CD14-positive monocyte (primary cell): Measurements from ENCODE around the gene CXCL11. TPM values are rescaled to one million over a fixed set of nuclear protein-coding genes. Genes with fewer than 3 reads are reported as not detected.
A peak's percentile ranks its signal among the peaks of the same experiment; 100 is the strongest.

Source experiments
- DNase-seq, 3 donors: peaks; one replicate each; pipeline ENCODE4 v3.0.0-alpha.2; 2011 to 2022
- H2AFZ ChIP-seq: 2 replicates; pipeline ENCODE4 v1.6.0; 2012; ENCODE audit warnings: mild to moderate bottlenecking, low read depth, low read length, inconsistent platforms; ENCODE audit not compliant: insufficient read depth, poor library complexity, severe bottlenecking
- H3K27ac ChIP-seq, 2 donors: 1 replicate in 1 of 2; 2 replicates in 1 of 2; pipeline ENCODE4 v1.5.1; 2012 to 2013; ENCODE audit warnings: low read length in 2 of 2, control low read depth in 1 of 2, inconsistent platforms in 1 of 2, low read depth in 1 of 2, mild to moderate bottlenecking in 1 of 2
- H3K27me3 ChIP-seq, 2 donors: one replicate each; pipeline versions ENCODE4 v1.6.0 to v1.6.1; 2011 to 2013; ENCODE audit warnings: low read length in 2 of 2; ENCODE audit not compliant: control insufficient read depth in 2 of 2, insufficient read depth in 2 of 2
- H3K36me3 ChIP-seq, 2 donors: replicated peaks in 1 of 2; 1 replicate in 1 of 2; 2 replicates in 1 of 2; pipeline versions ENCODE4 v1.5.1 to v1.6.1; 2012 to 2013; ENCODE audit warnings: low read length in 2 of 2, control low read depth in 1 of 2, inconsistent platforms in 1 of 2, mild to moderate bottlenecking in 1 of 2; ENCODE audit not compliant: insufficient read depth in 2 of 2, control insufficient read depth in 1 of 2
- H3K4me1 ChIP-seq, 2 donors: 1 replicate in 1 of 2; 2 replicates in 1 of 2; pipeline versions ENCODE4 v1.5.1 to v1.6.1; 2012 to 2013; ENCODE audit warnings: low read length in 2 of 2, control low read depth in 1 of 2, inconsistent platforms in 1 of 2, mild to moderate bottlenecking in 1 of 2, moderate library complexity in 1 of 2; ENCODE audit not compliant: insufficient read depth in 2 of 2, control insufficient read depth in 1 of 2
- H3K4me2 ChIP-seq: replicated peaks from 2 replicates; pipeline ENCODE3; 2012; ENCODE audit warnings: low read length, moderate library complexity, mild to moderate bottlenecking; ENCODE audit not compliant: poor library complexity, severe bottlenecking; ENCODE audit errors: extremely low read depth
- H3K4me3 ChIP-seq, 3 experiments: fragments of 200-600 bp in 1 of 3; sonication (generic) in 1 of 3; replicated peaks in 1 of 3; 1 replicate in 2 of 3; 2 replicates in 1 of 3; pipeline ENCODE4 v1.5.1; 2011 to 2013; ENCODE audit warnings: low read length in 3 of 3, mild to moderate bottlenecking in 3 of 3, control low read depth in 2 of 3, low read depth in 2 of 3, inconsistent platforms in 1 of 3, moderate library complexity in 1 of 3
- H3K79me2 ChIP-seq: 2 replicates; pipeline ENCODE4 v1.6.0; 2012; ENCODE audit warnings: mild to moderate bottlenecking, control low read depth, inconsistent platforms, low read length, moderate library complexity; ENCODE audit not compliant: insufficient read depth
- H3K9ac ChIP-seq: 2 replicates; pipeline ENCODE4 v1.6.0; 2017; ENCODE audit warnings: low read length, mild to moderate bottlenecking; ENCODE audit not compliant: insufficient read depth, poor library complexity, severe bottlenecking
- H3K9me3 ChIP-seq, 2 donors: replicated peaks in 1 of 2; 1 replicate in 1 of 2; 2 replicates in 1 of 2; pipeline versions ENCODE4 v1.5.1 to v1.6.1; 2012 to 2013; ENCODE audit warnings: low read length in 2 of 2, control low read depth in 1 of 2; ENCODE audit not compliant: control insufficient read depth in 1 of 2, insufficient read depth in 1 of 2
- H4K20me1 ChIP-seq: 2 replicates; pipeline ENCODE4 v1.6.0; 2012; ENCODE audit warnings: mild to moderate bottlenecking, low read length, control low read depth, moderate library complexity; ENCODE audit not compliant: insufficient read depth
- H3K27ac Mint-ChIP-seq, 7 donors: one replicate each; pipeline ENCODE4 v1.8.0; 2020; ENCODE audit warnings: mild to moderate bottlenecking in 7 of 7, mixed read lengths in 7 of 7, moderate library complexity in 6 of 7, inconsistent platforms in 2 of 7
- H3K27me3 Mint-ChIP-seq, 3 donors: one replicate each; pipeline ENCODE4 v1.8.0; 2021 to 2022; ENCODE audit warnings: low read depth in 3 of 3, mild to moderate bottlenecking in 3 of 3, mixed read lengths in 3 of 3, moderate library complexity in 3 of 3, inconsistent platforms in 1 of 3
- H3K36me3 Mint-ChIP-seq, 2 donors: one replicate each; pipeline ENCODE4 v1.8.0; 2020; ENCODE audit warnings: mixed read lengths in 2 of 2, inconsistent platforms in 1 of 2, mild to moderate bottlenecking in 1 of 2
- H3K4me1 Mint-ChIP-seq: one replicate; pipeline ENCODE4 v1.8.0; 2020; ENCODE audit warnings: mild to moderate bottlenecking, mixed read lengths
- H3K4me3 Mint-ChIP-seq, 2 donors: one replicate each; pipeline ENCODE4 v1.8.0; 2020; ENCODE audit warnings: mild to moderate bottlenecking in 2 of 2, mixed read lengths in 2 of 2, moderate library complexity in 1 of 2
- H3K9me3 Mint-ChIP-seq, 7 donors: one replicate each; pipeline ENCODE4 v1.8.0; 2020 to 2022; ENCODE audit warnings: mixed read lengths in 7 of 7, mild to moderate bottlenecking in 6 of 7, moderate library complexity in 6 of 7, inconsistent platforms in 2 of 7
- CTCF ChIP-seq: fragments of 200-600 bp; IDR thresholded peaks from one replicate; pipeline ENCODE4 v1.8.0; 2022; ENCODE audit warnings: antibody characterized with exemption, mild to moderate bottlenecking
- WGBS: methylation state at CpG from one replicate; pipeline ENCODE4 v1.1.5; 2013; ENCODE audit warnings: missing lambda C conversion rate; ENCODE audit not compliant: insufficient coverage; 5-methylcytosine and 5-hydroxymethylcytosine counted together
- intact Hi-C, 2 donors: fragments of 100-400 bp; cut with micrococcal nuclease; formaldehyde crosslinking; loops; one replicate each; pipeline versions ENCODE4 v1.15.0 to v1.15.1; 2023
- polyA plus RNA-seq, 3 donors: library from polyadenylated mRNA; depleted of rRNA in 1 of 3; unstranded in 2 of 3; stranded (reverse) in 1 of 3; fragments of 300-500 nt in 2 of 3; fragments of >200 nt in 1 of 3; fragmentation: Illumina TruSeq in 2 of 3; gene quantifications; 1 replicate in 2 of 3; 2 replicates in 1 of 3; pipeline ENCODE4 v1.2.3, GENCODE V29; 2012 to 2021

Gene CXCL11
- polyA plus RNA-seq, 3 donors = 0.15 to 0.36 (median 0.25) TPM

GRCh38 chr4:76059750-76060149 is 23.9 kb upstream of the CXCL11 start:
- Mint-ChIP-seq H3K36me3 (no peaks in the 10 kb centered on the region), H3K4me3 (peak overlapping the region in 1 of 2 donors; percentile 33), H3K27ac (peak overlapping the region; percentile 2 to 83 (median 75)), H3K4me1 (peaks cover 52% of the 10 kb centered on the region), H3K27me3 (peaks cover 0 to 2% (median 0%) of the 10 kb centered on the region in 3 donors), H3K9me3 (no peaks in the 10 kb centered on the region)
- Histone ChIP-seq H4K20me1 (no peaks in the 10 kb centered on the region), H3K27me3 (no peaks in the 10 kb centered on the region), H3K79me2 (no peaks in the 10 kb centered on the region), H3K36me3 (no peaks in the 10 kb centered on the region), H3K4me3 (peak overlapping the region in 1 of 3 experiments; percentile 10), H3K4me2 (peak overlapping the region; percentile 19), H3K27ac (peak overlapping the region in 1 of 2 donors; percentile 30), H3K9ac (no peak overlapping the region), H2AFZ (no peak overlapping the region), H3K4me1 (peaks cover 28 to 43% of the 10 kb centered on the region in 2 donors), H3K9me3 (no peaks in the 10 kb centered on the region)
- intact Hi-C loops = loop anchor here in 1 of 2 donors (10.0 kb wide), 1 partner anchor 155 kb away; the partner anchor contains the start of gene PPEF2
- peak; percentile 66 to 88 (median 81) for DNase-seq
- TF ChIP-seq CTCF = no peak
- no CpG with 5 or more reads among the region's 1 CpG for WGBS

GRCh38 chr4:76058888-76059426 is 23.1 kb upstream of the CXCL11 start:
- WGBS = 48% methylated on average over 2 of the region's 3 CpGs
- TF ChIP-seq CTCF = no peak
- H3K27ac ChIP-seq = no peak overlapping the region
- Mint-ChIP-seq H3K9me3 (no peaks in the 10 kb centered on the region), H3K27ac (peak overlapping the region in 2 of 7 donors; percentile 21 to 66), H3K4me3 (peak overlapping the region in 1 of 2 donors; percentile 60), H3K27me3 (peaks cover 0 to under 1% (median 0%) of the 10 kb centered on the region in 3 donors), H3K4me1 (peaks cover 54% of the 10 kb centered on the region), H3K36me3 (no peaks in the 10 kb centered on the region)
- H3K79me2 ChIP-seq = no peaks in the 10 kb centered on the region
- H3K36me3 ChIP-seq = no peaks in the 10 kb centered on the region
- no peak overlapping the region for H2AFZ ChIP-seq
- no peak overlapping the region for H3K9ac ChIP-seq
- no peaks in the 10 kb centered on the region for H3K9me3 ChIP-seq
- DNase-seq = no peak
- no peak overlapping the region for H3K4me3 ChIP-seq
- H3K4me1 ChIP-seq = peaks cover 29 to 43% of the 10 kb centered on the region in 2 donors
- no peak overlapping the region for H3K4me2 ChIP-seq
- no peaks in the 10 kb centered on the region for H4K20me1 ChIP-seq
- no peaks in the 10 kb centered on the region for H3K27me3 ChIP-seq
- intact Hi-C loops = no loop called here
